Germinal center (tissue), 1 donor: ENCODE measurements around the gene ATP13A2.

ENCODE experiments used
- DNase-seq: peaks from one replicate; pipeline ENCODE4 v3.0.0; 2012; ENCODE audit warnings: mixed read lengths, low spot score

The ATP13A2 gene

GRCh38 chr1:17004466-17005364 lies 7.0 kb downstream of the ATP13A2 start:
- DNase-seq: no peak

- no peak for DNase-seq
Observed at GRCh38 chr1:17002524-17002902, 9.2 kb downstream of the ATP13A2 start.

- no peak for DNase-seq
Observed at GRCh38 chr1:17001760-17002523, 9.8 kb downstream of the ATP13A2 start.

- no peak for DNase-seq
Observed at GRCh38 chr1:16999863-17000262, 11.9 kb downstream of the ATP13A2 start.

GRCh38 chr1:16998589-16998988 lies 13.1 kb downstream of the ATP13A2 start:
- DNase-seq: no peak

GRCh38 chr1:16996845-16997244 lies 14.9 kb downstream of the ATP13A2 start:
- DNase-seq: no peak

- no peak for DNase-seq
Observed at GRCh38 chr1:16993521-16994038, 18.1 kb downstream of the ATP13A2 start.

- no peak for DNase-seq
Observed at GRCh38 chr1:16992675-16993074, 19.1 kb downstream of the ATP13A2 start.

- DNase-seq: no peak
Observed at GRCh38 chr1:16992102-16992501, 19.6 kb downstream of the ATP13A2 start.

- no peak for DNase-seq
Observed at GRCh38 chr1:16991571-16991970, 20.2 kb downstream of the ATP13A2 start.

- DNase-seq: no peak
Observed at GRCh38 chr1:16989676-16990391, 21.9 kb downstream of the ATP13A2 start.

GRCh38 chr1:16988210-16988609 lies 23.5 kb downstream of the ATP13A2 start:
- DNase-seq: no peak

- DNase-seq: no peak
Observed at GRCh38 chr1:16986962-16987361, 24.8 kb downstream of the ATP13A2 start.

- DNase-seq: no peak
Observed at GRCh38 chr1:16986560-16986959, 25.2 kb downstream of the ATP13A2 start.

GRCh38 chr1:16986113-16986512 lies 25.6 kb downstream of the ATP13A2 start:
- no peak for DNase-seq

GRCh38 chr1:16984717-16985116 lies 27.0 kb downstream of the ATP13A2 start:
- no peak for DNase-seq

- no peak for DNase-seq
Observed at GRCh38 chr1:16983649-16984048, 28.1 kb downstream of the ATP13A2 start.

- DNase-seq: no peak
Observed at GRCh38 chr1:16982902-16983301, 28.8 kb downstream of the ATP13A2 start.

- no peak for DNase-seq
Observed at GRCh38 chr1:16981269-16981849, 30.4 kb downstream of the ATP13A2 start.

GRCh38 chr1:16980473-16981268 lies 31.1 kb downstream of the ATP13A2 start, which contains the start of gene MFAP2:
MFAP2 (minus strand) TSS chr1:16980620; CDS start chr1:16978273, 2,347 bp downstream.
- DNase-seq: no peak
